WTC11 (cell line): Measurements from ENCODE around the gene GALNT9. TPM values are rescaled to one million over a fixed set of nuclear protein-coding genes. Genes with fewer than 3 reads are reported as not detected.

Experiments used
- ATAC-seq: fragments of 200-7000 bp; cut with Tn5 transposase; 2 replicates; pipeline ENCODE4 v1.10.0; 2021; ENCODE audit warnings: mild to moderate bottlenecking, moderate library complexity
- CTCF ChIA-PET: fragments of 300-600 bp; sonication (Branson Sonifier 250); formaldehyde crosslinking; loops from one replicate; lab custom pipeline; 2021; ENCODE audit warnings: antibody characterized with exemption; lab: Charles Lee
- POLR2A ChIA-PET: fragments of 350-600 bp; sonication (Branson Sonifier 250); formaldehyde crosslinking; loops from one replicate; lab custom pipeline; 2021; ENCODE audit warnings: antibody characterized with exemption; lab: Charles Lee
- DNase-seq: peaks from one replicate; pipeline ENCODE4 v3.0.0; 2021; ENCODE audit warnings: low spot score
- H3K27ac Mint-ChIP-seq: 2 replicates; pipeline ENCODE4 v1.8.0; 2021; ENCODE audit warnings: mixed read lengths
- H3K27me3 Mint-ChIP-seq: 2 replicates; pipeline ENCODE4 v1.8.0; 2021; ENCODE audit warnings: low read depth, mild to moderate bottlenecking, moderate library complexity, mixed read lengths
- H3K36me3 Mint-ChIP-seq: 2 replicates; pipeline ENCODE4 v1.8.0; 2021; ENCODE audit warnings: mixed read lengths
- H3K4me1 Mint-ChIP-seq: 2 replicates; pipeline ENCODE4 v1.8.0; 2022; ENCODE audit warnings: mixed read lengths
- H3K4me3 Mint-ChIP-seq: 2 replicates; pipeline ENCODE4 v1.8.0; 2021; ENCODE audit warnings: mild to moderate bottlenecking, moderate library complexity, mixed read lengths
- H3K9me3 Mint-ChIP-seq: 2 replicates; pipeline ENCODE4 v1.8.0; 2021; ENCODE audit warnings: mixed read lengths
- CREB1 ChIP-seq: sonication (generic); formaldehyde crosslinking; IDR thresholded peaks from 2 replicates; pipeline ENCODE4 v1.8.0; 2023; ENCODE audit warnings: mild to moderate bottlenecking, missing genetic modification reagents
- ETV6 ChIP-seq: sonication (generic); formaldehyde crosslinking; IDR thresholded peaks from 2 replicates; pipeline ENCODE4 v1.8.1; 2022; ENCODE audit warnings: mild to moderate bottlenecking, missing genetic modification reagents
- FOXJ3 ChIP-seq: sonication (generic); formaldehyde crosslinking; IDR thresholded peaks from 2 replicates; pipeline ENCODE4 v1.9.0; 2021; ENCODE audit warnings: missing genetic modification reagents, mild to moderate bottlenecking, borderline replicate concordance
- KAT7 ChIP-seq: sonication (generic); formaldehyde crosslinking; IDR thresholded peaks from 2 replicates; pipeline ENCODE4 v1.8.1; 2023; ENCODE audit warnings: missing genetic modification reagents, mild to moderate bottlenecking, borderline replicate concordance
- MYBL2 ChIP-seq: sonication (generic); formaldehyde crosslinking; IDR thresholded peaks from 2 replicates; pipeline ENCODE4 v1.8.1; 2023; ENCODE audit warnings: mild to moderate bottlenecking, moderate library complexity, missing genetic modification reagents
- NR2C2 ChIP-seq: sonication (generic); formaldehyde crosslinking; IDR thresholded peaks from 2 replicates; pipeline ENCODE4 v1.8.0; 2022; ENCODE audit warnings: mild to moderate bottlenecking, missing genetic modification reagents
- OVOL2 ChIP-seq: fragments of 250-450 bp; sonication (Bioruptor Pico); IDR thresholded peaks from 2 replicates; pipeline ENCODE4 v1.9.0; 2021; ENCODE audit warnings: mild to moderate bottlenecking, borderline replicate concordance
- PRRX2 ChIP-seq: fragments of 250-450 bp; sonication (Bioruptor Pico); IDR thresholded peaks from 2 replicates; pipeline ENCODE4 v1.8.0; 2021; ENCODE audit warnings: mild to moderate bottlenecking
- RELA ChIP-seq: sonication (generic); formaldehyde crosslinking; IDR thresholded peaks from 2 replicates; pipeline ENCODE4 v1.8.1; 2022; ENCODE audit warnings: missing genetic modification reagents, mild to moderate bottlenecking, borderline replicate concordance
- RORB ChIP-seq: fragments of 250-450 bp; sonication (Bioruptor Pico); IDR thresholded peaks from 2 replicates; pipeline ENCODE4 v1.9.0; 2021; ENCODE audit warnings: mild to moderate bottlenecking
- ZNF138 ChIP-seq: sonication (generic); formaldehyde crosslinking; conservative IDR thresholded peaks from 2 replicates; pipeline ENCODE4 v1.8.1; 2022; ENCODE audit warnings: mild to moderate bottlenecking, moderate library complexity, missing genetic modification reagents
- ZNF317 ChIP-seq: sonication (generic); formaldehyde crosslinking; IDR thresholded peaks from 2 replicates; pipeline ENCODE4 v1.8.1; 2023; ENCODE audit warnings: low read depth, mild to moderate bottlenecking, moderate library complexity, missing genetic modification reagents, borderline replicate concordance
- total RNA-seq: library from RNA; stranded (reverse); gene quantifications from 3 replicates; pipeline ENCODE4 v1.2.3, GENCODE V29; 2021
- TF ChIP-seq, protein P1 (sequence below): sonication (generic); formaldehyde crosslinking; conservative IDR thresholded peaks from 2 replicates; pipeline ENCODE4 v1.8.1; 2022; ENCODE audit warnings: mild to moderate bottlenecking, missing genetic modification reagents
- TF ChIP-seq, protein P2 (sequence below): sonication (generic); formaldehyde crosslinking; IDR thresholded peaks from 2 replicates; pipeline ENCODE4 v1.8.1; 2023; ENCODE audit warnings: mild to moderate bottlenecking, missing genetic modification reagents
- TF ChIP-seq, protein P3 (sequence below): sonication (generic); formaldehyde crosslinking; IDR thresholded peaks from 2 replicates; pipeline ENCODE4 v1.8.1; 2023; ENCODE audit warnings: mild to moderate bottlenecking, missing genetic modification reagents, moderate library complexity
- TF ChIP-seq, protein P4 (sequence below): sonication (generic); formaldehyde crosslinking; IDR thresholded peaks from 2 replicates; pipeline ENCODE4 v1.8.0; 2022; ENCODE audit warnings: mild to moderate bottlenecking, missing genetic modification reagents
- TF ChIP-seq, protein P5 (sequence below): fragments of 200-600 bp; IDR thresholded peaks from 2 replicates; pipeline ENCODE4 v1.8.0; 2022; ENCODE audit warnings: antibody characterized with exemption
- TF ChIP-seq, protein P6 (sequence below): fragments of 250-450 bp; sonication (Bioruptor Pico); IDR thresholded peaks from 2 replicates; pipeline ENCODE4 v1.9.0; 2021; ENCODE audit warnings: mild to moderate bottlenecking
- TF ChIP-seq, protein P7 (sequence below): fragments of 250-450 bp; sonication (Bioruptor Pico); IDR thresholded peaks from 2 replicates; pipeline ENCODE4 v1.9.0; 2021; ENCODE audit warnings: mild to moderate bottlenecking

The GALNT9 gene
- total RNA-seq, 1 experiment from 2014 or later, result 0.90 TPM

DNA sequence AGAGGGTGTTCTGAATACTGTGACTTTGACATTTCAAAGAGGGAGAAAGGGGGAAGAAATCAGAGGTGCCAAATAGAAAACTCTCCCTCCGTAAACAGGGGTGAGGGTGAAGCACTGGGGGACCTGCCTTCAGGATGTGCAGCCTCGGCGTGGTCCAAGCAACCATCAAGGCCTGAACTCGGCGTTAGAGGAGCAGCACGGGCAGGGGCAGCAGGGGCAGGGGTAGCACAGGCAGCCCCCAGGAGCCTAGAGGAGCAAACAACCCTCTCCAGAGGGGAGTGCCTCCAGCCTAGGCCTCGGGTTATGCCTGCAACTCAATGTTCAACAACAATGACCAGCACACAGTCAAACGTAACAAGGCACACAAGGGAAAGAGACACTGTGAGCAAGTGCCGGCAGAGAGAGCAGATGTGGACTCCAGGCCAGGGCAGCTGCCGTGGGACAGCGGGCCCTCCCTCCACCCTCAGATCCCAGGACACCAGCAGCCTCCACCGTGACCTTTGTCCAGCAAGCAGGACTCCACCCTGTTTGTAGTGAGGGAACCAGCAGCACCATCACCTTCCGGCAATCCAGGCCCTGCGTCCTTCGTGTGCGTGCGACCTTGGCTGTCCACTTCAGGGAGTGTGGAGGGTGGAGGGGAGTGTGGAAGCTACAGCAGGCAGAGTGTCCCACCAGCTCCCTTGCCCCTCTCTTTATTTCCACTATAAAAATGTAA lies 18.0 kb downstream of the GALNT9 start:
- DNase-seq (no peak), ATAC-seq (no peak)
- Mint-ChIP-seq H3K27ac (no peak overlapping the region), H3K27me3 (peaks cover 57% of the 10 kb centered on the region), H3K4me3 (no peak overlapping the region), H3K36me3 (0 out of 2 replicates have a peak, but pooled peaks cover 6% of the 10 kb centered on the region), H3K9me3 (peaks cover 14% of the 10 kb centered on the region), H3K4me1 (no peaks in the 10 kb centered on the region)
- TF ChIP-seq, protein P1, sequence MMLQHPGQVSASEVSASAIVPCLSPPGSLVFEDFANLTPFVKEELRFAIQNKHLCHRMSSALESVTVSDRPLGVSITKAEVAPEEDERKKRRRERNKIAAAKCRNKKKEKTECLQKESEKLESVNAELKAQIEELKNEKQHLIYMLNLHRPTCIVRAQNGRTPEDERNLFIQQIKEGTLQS, result no peak
- TF ChIP-seq CREB1, result no peak
- no peak for TF ChIP-seq OVOL2 (CRISPR knock-in tag)
- no peak for TF ChIP-seq RELA (CRISPR knock-in tag)
- TF ChIP-seq, protein P2, sequence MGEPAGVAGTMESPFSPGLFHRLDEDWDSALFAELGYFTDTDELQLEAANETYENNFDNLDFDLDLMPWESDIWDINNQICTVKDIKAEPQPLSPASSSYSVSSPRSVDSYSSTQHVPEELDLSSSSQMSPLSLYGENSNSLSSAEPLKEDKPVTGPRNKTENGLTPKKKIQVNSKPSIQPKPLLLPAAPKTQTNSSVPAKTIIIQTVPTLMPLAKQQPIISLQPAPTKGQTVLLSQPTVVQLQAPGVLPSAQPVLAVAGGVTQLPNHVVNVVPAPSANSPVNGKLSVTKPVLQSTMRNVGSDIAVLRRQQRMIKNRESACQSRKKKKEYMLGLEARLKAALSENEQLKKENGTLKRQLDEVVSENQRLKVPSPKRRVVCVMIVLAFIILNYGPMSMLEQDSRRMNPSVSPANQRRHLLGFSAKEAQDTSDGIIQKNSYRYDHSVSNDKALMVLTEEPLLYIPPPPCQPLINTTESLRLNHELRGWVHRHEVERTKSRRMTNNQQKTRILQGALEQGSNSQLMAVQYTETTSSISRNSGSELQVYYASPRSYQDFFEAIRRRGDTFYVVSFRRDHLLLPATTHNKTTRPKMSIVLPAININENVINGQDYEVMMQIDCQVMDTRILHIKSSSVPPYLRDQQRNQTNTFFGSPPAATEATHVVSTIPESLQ (CRISPR knock-in tag), result no peak
- TF ChIP-seq ZNF138, result no peak
- TF ChIP-seq FOXJ3 (CRISPR knock-in tag), result no peak
- TF ChIP-seq NR2C2 (CRISPR knock-in tag), result no peak
- TF ChIP-seq, protein P3, sequence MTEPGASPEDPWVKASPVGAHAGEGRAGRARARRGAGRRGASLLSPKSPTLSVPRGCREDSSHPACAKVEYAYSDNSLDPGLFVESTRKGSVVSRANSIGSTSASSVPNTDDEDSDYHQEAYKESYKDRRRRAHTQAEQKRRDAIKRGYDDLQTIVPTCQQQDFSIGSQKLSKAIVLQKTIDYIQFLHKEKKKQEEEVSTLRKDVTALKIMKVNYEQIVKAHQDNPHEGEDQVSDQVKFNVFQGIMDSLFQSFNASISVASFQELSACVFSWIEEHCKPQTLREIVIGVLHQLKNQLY (CRISPR knock-in tag), result no peak
- TF ChIP-seq ETV6 (CRISPR knock-in tag), result no peak
- TF ChIP-seq ZNF317 (CRISPR knock-in tag), result no peak
- ChIA-PET CTCF (no interaction called here), POLR2A (no interaction called here)

DNA sequence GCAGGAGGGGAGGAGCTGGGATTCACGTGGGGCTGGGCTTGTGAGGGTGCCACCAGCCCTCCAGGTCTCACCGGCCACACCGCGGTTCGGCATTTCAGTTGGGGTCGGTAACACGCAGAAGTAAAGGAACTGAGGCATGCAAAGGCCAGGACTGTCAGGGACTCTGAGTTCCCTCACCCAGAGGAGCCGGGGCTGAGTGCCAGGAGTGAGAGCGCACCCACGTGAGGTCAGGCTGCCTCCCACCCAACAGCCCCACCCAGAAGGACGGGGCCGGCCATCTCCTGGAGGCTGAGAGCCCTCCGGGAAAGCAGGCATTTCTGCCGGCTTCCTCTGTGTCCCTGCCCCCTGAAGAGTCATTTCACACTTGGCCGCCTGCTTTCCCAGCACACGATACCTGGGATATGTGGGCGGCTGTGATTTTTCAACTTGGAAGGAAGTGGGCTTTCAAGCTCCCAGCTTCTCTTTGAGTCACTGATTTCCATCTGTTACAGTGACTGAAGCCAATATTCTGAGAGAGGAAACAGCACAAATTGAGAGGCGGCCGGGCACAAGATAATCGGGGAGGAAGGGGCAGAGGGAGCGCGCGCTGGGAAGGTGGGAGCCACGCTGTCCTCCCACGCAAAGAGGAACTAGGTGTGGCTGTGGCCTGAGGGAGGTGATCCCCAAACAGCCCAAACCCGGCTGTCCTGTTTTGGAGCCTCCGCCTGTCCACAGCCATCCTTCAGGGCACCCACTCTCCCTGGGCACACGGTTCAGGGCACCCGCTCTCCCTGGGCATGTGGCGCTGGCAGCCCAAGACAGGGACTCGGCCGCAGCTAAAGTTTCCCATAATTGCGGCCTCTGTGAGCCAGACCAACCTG lies 19.0 kb downstream of the GALNT9 start:
- H3K27me3 Mint-ChIP-seq, result peaks cover 54% of the 10 kb centered on the region
- H3K4me3 Mint-ChIP-seq, result no peak overlapping the region
- DNase-seq (no peak), ATAC-seq (no peak)
- no peaks in the 10 kb centered on the region for H3K4me1 Mint-ChIP-seq
- H3K36me3 Mint-ChIP-seq, result 0 out of 2 replicates have a peak, but pooled peaks cover 6% of the 10 kb centered on the region
- ChIA-PET CTCF (no interaction called here), POLR2A (no interaction called here)
- H3K9me3 Mint-ChIP-seq, result peaks cover 14% of the 10 kb centered on the region
- no peak overlapping the region for H3K27ac Mint-ChIP-seq
- TF ChIP-seq OVOL2 (CRISPR knock-in tag), result no peak
- no peak for TF ChIP-seq KAT7 (CRISPR knock-in tag)
- TF ChIP-seq, protein P4, sequence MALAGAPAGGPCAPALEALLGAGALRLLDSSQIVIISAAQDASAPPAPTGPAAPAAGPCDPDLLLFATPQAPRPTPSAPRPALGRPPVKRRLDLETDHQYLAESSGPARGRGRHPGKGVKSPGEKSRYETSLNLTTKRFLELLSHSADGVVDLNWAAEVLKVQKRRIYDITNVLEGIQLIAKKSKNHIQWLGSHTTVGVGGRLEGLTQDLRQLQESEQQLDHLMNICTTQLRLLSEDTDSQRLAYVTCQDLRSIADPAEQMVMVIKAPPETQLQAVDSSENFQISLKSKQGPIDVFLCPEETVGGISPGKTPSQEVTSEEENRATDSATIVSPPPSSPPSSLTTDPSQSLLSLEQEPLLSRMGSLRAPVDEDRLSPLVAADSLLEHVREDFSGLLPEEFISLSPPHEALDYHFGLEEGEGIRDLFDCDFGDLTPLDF (CRISPR knock-in tag), result no peak
- TF ChIP-seq MYBL2 (CRISPR knock-in tag), result no peak
- no peak for TF ChIP-seq PRRX2 (CRISPR knock-in tag)
- TF ChIP-seq, protein P5, sequence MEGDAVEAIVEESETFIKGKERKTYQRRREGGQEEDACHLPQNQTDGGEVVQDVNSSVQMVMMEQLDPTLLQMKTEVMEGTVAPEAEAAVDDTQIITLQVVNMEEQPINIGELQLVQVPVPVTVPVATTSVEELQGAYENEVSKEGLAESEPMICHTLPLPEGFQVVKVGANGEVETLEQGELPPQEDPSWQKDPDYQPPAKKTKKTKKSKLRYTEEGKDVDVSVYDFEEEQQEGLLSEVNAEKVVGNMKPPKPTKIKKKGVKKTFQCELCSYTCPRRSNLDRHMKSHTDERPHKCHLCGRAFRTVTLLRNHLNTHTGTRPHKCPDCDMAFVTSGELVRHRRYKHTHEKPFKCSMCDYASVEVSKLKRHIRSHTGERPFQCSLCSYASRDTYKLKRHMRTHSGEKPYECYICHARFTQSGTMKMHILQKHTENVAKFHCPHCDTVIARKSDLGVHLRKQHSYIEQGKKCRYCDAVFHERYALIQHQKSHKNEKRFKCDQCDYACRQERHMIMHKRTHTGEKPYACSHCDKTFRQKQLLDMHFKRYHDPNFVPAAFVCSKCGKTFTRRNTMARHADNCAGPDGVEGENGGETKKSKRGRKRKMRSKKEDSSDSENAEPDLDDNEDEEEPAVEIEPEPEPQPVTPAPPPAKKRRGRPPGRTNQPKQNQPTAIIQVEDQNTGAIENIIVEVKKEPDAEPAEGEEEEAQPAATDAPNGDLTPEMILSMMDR, result no peak
- no peak for TF ChIP-seq RORB (CRISPR knock-in tag)
- TF ChIP-seq, protein P6, sequence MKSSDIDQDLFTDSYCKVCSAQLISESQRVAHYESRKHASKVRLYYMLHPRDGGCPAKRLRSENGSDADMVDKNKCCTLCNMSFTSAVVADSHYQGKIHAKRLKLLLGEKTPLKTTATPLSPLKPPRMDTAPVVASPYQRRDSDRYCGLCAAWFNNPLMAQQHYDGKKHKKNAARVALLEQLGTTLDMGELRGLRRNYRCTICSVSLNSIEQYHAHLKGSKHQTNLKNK (CRISPR knock-in tag), result no peak
- TF ChIP-seq, protein P7, sequence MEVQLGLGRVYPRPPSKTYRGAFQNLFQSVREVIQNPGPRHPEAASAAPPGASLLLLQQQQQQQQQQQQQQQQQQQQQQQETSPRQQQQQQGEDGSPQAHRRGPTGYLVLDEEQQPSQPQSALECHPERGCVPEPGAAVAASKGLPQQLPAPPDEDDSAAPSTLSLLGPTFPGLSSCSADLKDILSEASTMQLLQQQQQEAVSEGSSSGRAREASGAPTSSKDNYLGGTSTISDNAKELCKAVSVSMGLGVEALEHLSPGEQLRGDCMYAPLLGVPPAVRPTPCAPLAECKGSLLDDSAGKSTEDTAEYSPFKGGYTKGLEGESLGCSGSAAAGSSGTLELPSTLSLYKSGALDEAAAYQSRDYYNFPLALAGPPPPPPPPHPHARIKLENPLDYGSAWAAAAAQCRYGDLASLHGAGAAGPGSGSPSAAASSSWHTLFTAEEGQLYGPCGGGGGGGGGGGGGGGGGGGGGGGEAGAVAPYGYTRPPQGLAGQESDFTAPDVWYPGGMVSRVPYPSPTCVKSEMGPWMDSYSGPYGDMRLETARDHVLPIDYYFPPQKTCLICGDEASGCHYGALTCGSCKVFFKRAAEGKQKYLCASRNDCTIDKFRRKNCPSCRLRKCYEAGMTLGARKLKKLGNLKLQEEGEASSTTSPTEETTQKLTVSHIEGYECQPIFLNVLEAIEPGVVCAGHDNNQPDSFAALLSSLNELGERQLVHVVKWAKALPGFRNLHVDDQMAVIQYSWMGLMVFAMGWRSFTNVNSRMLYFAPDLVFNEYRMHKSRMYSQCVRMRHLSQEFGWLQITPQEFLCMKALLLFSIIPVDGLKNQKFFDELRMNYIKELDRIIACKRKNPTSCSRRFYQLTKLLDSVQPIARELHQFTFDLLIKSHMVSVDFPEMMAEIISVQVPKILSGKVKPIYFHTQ (CRISPR knock-in tag), result no peak
